Smooth muscle cell (in vitro differentiated cells): Measurements from ENCODE around the gene MRPL38. TPM values are rescaled to one million over a fixed set of nuclear protein-coding genes. Genes with fewer than 3 reads are reported as not detected.

Experiments used
- DNase-seq: peaks from one replicate; lab custom pipeline; 2025; ENCODE audit not compliant: unreplicated experiment; lab: John Stamatoyannopoulos, UW
- H2AFZ ChIP-seq: fragments of 200-600 bp; sonication (generic); 2 replicates; pipeline ENCODE4 v1.6.0; 2016; ENCODE audit warnings: antibody characterized with exemption, low read depth, mild to moderate bottlenecking
- H3F3A ChIP-seq: fragments of 200-600 bp; sonication (generic); 2 replicates; pipeline ENCODE4 v1.6.0; 2017; ENCODE audit warnings: antibody characterized with exemption, low read depth
- H3K27ac ChIP-seq: fragments of 200-600 bp; sonication (generic); 2 replicates; pipeline ENCODE4 v1.5.1; 2016; ENCODE audit warnings: low read depth, mild to moderate bottlenecking
- H3K27me3 ChIP-seq: fragments of 200-600 bp; sonication (generic); 2 replicates; pipeline ENCODE4 v1.6.1; 2016; ENCODE audit warnings: low read depth, mild to moderate bottlenecking
- H3K36me3 ChIP-seq: fragments of 200-600 bp; sonication (generic); 2 replicates; pipeline ENCODE4 v1.5.1; 2016; ENCODE audit warnings: low read depth
- H3K4me1 ChIP-seq: fragments of 200-600 bp; sonication (generic); 2 replicates; pipeline ENCODE4 v1.5.1; 2016; ENCODE audit warnings: low read depth
- H3K4me2 ChIP-seq: fragments of 200-600 bp; sonication (generic); 2 replicates; pipeline ENCODE4 v1.6.0; 2016; ENCODE audit warnings: mild to moderate bottlenecking
- H3K4me3 ChIP-seq: fragments of 200-600 bp; sonication (generic); 2 replicates; pipeline ENCODE4 v1.5.1; 2016; ENCODE audit warnings: mild to moderate bottlenecking
- H3K79me2 ChIP-seq: fragments of 200-600 bp; sonication (generic); 2 replicates; pipeline ENCODE4 v1.6.0; 2016; ENCODE audit warnings: low read depth, mild to moderate bottlenecking
- H3K9ac ChIP-seq: fragments of 200-600 bp; sonication (generic); 2 replicates; pipeline ENCODE4 v1.6.0; 2016; ENCODE audit warnings: low read depth
- H3K9me3 ChIP-seq: fragments of 200-600 bp; sonication (generic); replicated peaks from 2 replicates; pipeline ENCODE4 v1.5.1; 2016; ENCODE audit warnings: low read depth
- H4K20me1 ChIP-seq: fragments of 200-600 bp; sonication (generic); 2 replicates; pipeline ENCODE4 v1.6.0; 2016; ENCODE audit warnings: low read depth
- WGBS: methylation state at CpG from one replicate; pipeline ENCODE4 v1.1.7; 2016; ENCODE audit warnings: low lambda C conversion rate; 5-methylcytosine and 5-hydroxymethylcytosine counted together
- polyA plus RNA-seq: library from polyadenylated mRNA; unstranded; fragments of >200 nt; fragmentation: Nextera tagmentation; extraction: Ambion mirVana; gene quantifications from 2 replicates; pipeline ENCODE4 v1.2.1, GENCODE V29; 2016
- total RNA-seq: library from RNA; depleted of rRNA; stranded (reverse); fragments of >200 nt; gene quantifications from 2 replicates; pipeline ENCODE4 v1.2.3, GENCODE V29; 2014
- TF ChIP-seq, protein P1 (sequence below): fragments of 200-600 bp; sonication (generic); IDR thresholded peaks from 2 replicates; pipeline ENCODE4 v1.5.1; 2017; ENCODE audit warnings: borderline replicate concordance, mild to moderate bottlenecking, antibody characterized with exemption; ENCODE audit not compliant: insufficient read depth, poor library complexity, severe bottlenecking

MRPL38 gene
- total and polyA plus RNA-seq, 2 experiments from 2014 or later = 48.4 to 90.5 TPM

DNA sequence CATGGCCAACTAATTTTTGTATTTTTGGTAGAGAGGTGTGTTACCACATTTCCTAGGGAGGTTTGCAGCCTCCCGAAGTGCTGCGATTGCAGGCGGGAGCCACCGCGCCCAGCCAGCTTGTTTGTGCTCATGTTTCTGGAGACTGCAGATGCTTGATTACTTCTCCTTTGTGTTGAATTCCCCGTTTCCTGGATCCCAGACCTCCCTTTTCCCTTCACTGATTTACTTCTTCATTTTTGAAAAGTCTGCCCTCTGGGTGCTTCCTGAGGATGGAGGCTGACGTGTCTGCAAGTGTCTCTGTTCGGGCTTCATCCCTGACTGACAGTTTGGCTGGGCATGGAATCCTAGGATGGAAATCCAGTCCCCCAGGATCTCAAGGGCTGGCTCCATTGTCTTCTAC lies 19.3 kb downstream of the MRPL38 start:
- Histone ChIP-seq H3K4me3 (no peak overlapping the region), H3K4me1 (no peaks in the 10 kb centered on the region), H3K27ac (no peak overlapping the region), H3K9ac (no peak overlapping the region), H3K36me3 (no peaks in the 10 kb centered on the region), H3K79me2 (no peaks in the 10 kb centered on the region), H4K20me1 (no peaks in the 10 kb centered on the region), H3K27me3 (no peaks in the 10 kb centered on the region), H3F3A (no peaks in the 10 kb centered on the region), H3K4me2 (no peak overlapping the region), H2AFZ (no peak overlapping the region), H3K9me3 (no peaks in the 10 kb centered on the region)
- TF ChIP-seq, protein P1, sequence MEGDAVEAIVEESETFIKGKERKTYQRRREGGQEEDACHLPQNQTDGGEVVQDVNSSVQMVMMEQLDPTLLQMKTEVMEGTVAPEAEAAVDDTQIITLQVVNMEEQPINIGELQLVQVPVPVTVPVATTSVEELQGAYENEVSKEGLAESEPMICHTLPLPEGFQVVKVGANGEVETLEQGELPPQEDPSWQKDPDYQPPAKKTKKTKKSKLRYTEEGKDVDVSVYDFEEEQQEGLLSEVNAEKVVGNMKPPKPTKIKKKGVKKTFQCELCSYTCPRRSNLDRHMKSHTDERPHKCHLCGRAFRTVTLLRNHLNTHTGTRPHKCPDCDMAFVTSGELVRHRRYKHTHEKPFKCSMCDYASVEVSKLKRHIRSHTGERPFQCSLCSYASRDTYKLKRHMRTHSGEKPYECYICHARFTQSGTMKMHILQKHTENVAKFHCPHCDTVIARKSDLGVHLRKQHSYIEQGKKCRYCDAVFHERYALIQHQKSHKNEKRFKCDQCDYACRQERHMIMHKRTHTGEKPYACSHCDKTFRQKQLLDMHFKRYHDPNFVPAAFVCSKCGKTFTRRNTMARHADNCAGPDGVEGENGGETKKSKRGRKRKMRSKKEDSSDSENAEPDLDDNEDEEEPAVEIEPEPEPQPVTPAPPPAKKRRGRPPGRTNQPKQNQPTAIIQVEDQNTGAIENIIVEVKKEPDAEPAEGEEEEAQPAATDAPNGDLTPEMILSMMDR = no peak
- WGBS = 95% methylated on average over 8 of the region's 8 CpGs
- DNase-seq = no peak

DNA sequence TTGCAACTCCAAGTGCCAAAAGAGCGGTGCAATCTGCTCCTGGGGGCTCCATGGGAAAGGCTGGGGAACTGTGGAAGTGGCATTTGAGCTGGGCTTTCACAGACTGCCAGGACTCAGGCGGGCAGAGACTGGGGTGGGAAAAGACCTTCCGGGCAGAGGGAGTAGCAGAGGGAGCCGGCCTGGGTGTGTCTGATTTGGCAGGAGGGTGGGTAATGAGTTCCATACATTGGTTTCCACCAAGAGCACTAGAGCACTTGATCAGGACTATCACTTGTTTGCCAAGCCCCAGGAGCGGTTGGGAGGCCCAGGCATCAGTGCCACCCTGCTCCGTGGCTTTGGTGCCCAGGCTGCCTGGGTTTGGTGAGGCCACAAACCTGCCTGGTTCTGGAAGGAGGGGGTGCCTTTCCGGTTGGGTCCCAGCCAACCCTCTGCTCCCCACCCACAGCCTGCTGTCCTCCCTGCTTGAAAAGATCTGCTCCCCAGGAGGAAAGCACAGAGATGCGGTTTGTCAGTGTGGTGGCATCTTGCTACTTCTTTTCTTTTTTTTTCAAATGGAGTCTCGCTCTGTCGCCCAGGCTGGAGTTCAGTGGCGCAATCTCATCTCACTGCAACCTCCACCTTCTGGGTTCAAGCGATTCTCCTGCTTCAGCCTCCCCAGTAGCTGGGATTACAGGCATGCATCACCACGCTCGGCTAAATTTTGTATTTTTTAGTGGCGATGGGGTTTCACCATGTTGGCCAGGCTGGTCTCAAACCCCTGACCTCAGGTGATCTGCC lies 22.8 kb downstream of the MRPL38 start:
- no peaks in the 10 kb centered on the region for H3K36me3 ChIP-seq
- H3K4me1 ChIP-seq = peaks cover under 1% of the 10 kb centered on the region
- no peak overlapping the region for H2AFZ ChIP-seq
- no peaks in the 10 kb centered on the region for H3K9me3 ChIP-seq
- no peak overlapping the region for H3K4me2 ChIP-seq
- DNase-seq = no peak
- no peaks in the 10 kb centered on the region for H3K27me3 ChIP-seq
- WGBS = 95% methylated on average over 15 of the region's 15 CpGs
- H3K79me2 ChIP-seq = no peaks in the 10 kb centered on the region
- peaks cover 13% of the 10 kb centered on the region for H3F3A ChIP-seq
- no peak overlapping the region for H3K4me3 ChIP-seq
- H3K27ac ChIP-seq = no peak overlapping the region
- H3K9ac ChIP-seq = no peak overlapping the region
- H4K20me1 ChIP-seq = no peaks in the 10 kb centered on the region
- TF ChIP-seq, protein P1 = no peak

DNA sequence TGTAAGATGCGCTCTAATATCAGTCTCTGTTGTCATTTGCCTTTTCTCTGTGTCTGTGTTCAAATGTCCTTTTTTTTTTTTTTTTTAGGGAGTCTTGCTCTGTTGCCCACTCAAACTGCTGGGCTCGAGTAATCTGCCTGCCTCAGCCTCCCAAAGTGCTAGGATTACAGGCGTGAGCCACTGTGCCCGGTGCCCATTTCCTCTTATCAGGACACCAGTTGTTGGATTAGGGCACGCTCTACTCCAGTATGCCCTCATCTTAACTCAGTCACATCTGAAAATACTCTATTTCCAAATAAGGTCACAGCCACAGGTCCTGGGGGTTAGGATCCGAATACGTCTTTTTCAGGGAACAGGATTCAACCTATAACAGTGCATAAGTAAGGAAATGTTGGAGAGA lies 24.4 kb downstream of the MRPL38 start:
- Histone ChIP-seq H3K9me3 (no peaks in the 10 kb centered on the region), H3F3A (peaks cover 16% of the 10 kb centered on the region), H3K79me2 (no peaks in the 10 kb centered on the region), H3K9ac (no peak overlapping the region), H4K20me1 (no peaks in the 10 kb centered on the region), H3K36me3 (no peaks in the 10 kb centered on the region), H3K4me1 (peaks cover 11% of the 10 kb centered on the region), H3K27ac (no peak overlapping the region), H3K27me3 (no peaks in the 10 kb centered on the region), H2AFZ (no peak overlapping the region), H3K4me2 (no peak overlapping the region), H3K4me3 (no peak overlapping the region)
- 74% methylated on average over 7 of the region's 7 CpGs for WGBS
- DNase-seq = no peak
- TF ChIP-seq, protein P1 = no peak
